Hepatocyte (in vitro differentiated cells): Measurements from ENCODE around the gene SCUBE2. TPM values are rescaled to one million over a fixed set of nuclear protein-coding genes. Genes with fewer than 3 reads are reported as not detected.

Experiments
- DNase-seq: peaks from one replicate; pipeline ENCODE4 v3.0.0-alpha.2; 2016; ENCODE audit warnings: low spot score
- H2AFZ ChIP-seq: fragments of 200-600 bp; sonication (generic); 2 replicates; pipeline ENCODE4 v1.6.0; 2016; ENCODE audit warnings: antibody characterized with exemption, mild to moderate bottlenecking
- H3K27ac ChIP-seq: fragments of 200-600 bp; sonication (generic); 2 replicates; pipeline ENCODE4 v1.5.1; 2016; ENCODE audit warnings: mild to moderate bottlenecking
- H3K27me3 ChIP-seq: fragments of 200-600 bp; sonication (generic); 2 replicates; pipeline ENCODE4 v1.6.1; 2016
- H3K36me3 ChIP-seq: fragments of 200-600 bp; sonication (generic); replicated peaks from 2 replicates; pipeline ENCODE4 v1.5.1; 2016; ENCODE audit warnings: low read depth; ENCODE audit not compliant: insufficient read depth
- H3K4me1 ChIP-seq: fragments of 200-600 bp; sonication (generic); 2 replicates; pipeline ENCODE4 v1.5.1; 2016; ENCODE audit warnings: mild to moderate bottlenecking, moderate library complexity; ENCODE audit not compliant: insufficient read depth
- H3K4me2 ChIP-seq: fragments of 200-600 bp; sonication (generic); 2 replicates; pipeline ENCODE4 v1.6.0; 2016
- H3K4me3 ChIP-seq: fragments of 200-600 bp; sonication (generic); 2 replicates; pipeline ENCODE4 v1.5.1; 2016; ENCODE audit warnings: mild to moderate bottlenecking
- H3K79me2 ChIP-seq: fragments of 200-600 bp; sonication (generic); 2 replicates; pipeline ENCODE4 v1.6.0; 2017; ENCODE audit warnings: mild to moderate bottlenecking
- H3K9me2 ChIP-seq: fragments of 200-600 bp; sonication (generic); replicated peaks from 2 replicates; pipeline ENCODE4 v1.6.0; 2017; ENCODE audit warnings: mild to moderate bottlenecking; ENCODE audit not compliant: insufficient read depth
- H3K9me3 ChIP-seq: fragments of 200-600 bp; sonication (generic); 2 replicates; pipeline ENCODE4 v1.5.1; 2016; ENCODE audit warnings: low read depth, mild to moderate bottlenecking
- H4K20me1 ChIP-seq: fragments of 200-600 bp; sonication (generic); 2 replicates; pipeline ENCODE4 v1.6.0; 2016; ENCODE audit warnings: mild to moderate bottlenecking; ENCODE audit not compliant: insufficient read depth, poor library complexity, severe bottlenecking
- EZH2 ChIP-seq: fragments of 200-600 bp; sonication (generic); IDR thresholded peaks from 2 replicates; pipeline ENCODE4 v1.6.1; 2016; ENCODE audit warnings: antibody characterized with exemption, mild to moderate bottlenecking, borderline replicate concordance
- EZH2phosphoT487 ChIP-seq: fragments of 200-600 bp; sonication (generic); IDR thresholded peaks from one replicate; pipeline ENCODE4 v1.6.1; 2018; ENCODE audit warnings: antibody characterized with exemption, mild to moderate bottlenecking, low read depth, moderate library complexity; ENCODE audit not compliant: unreplicated experiment, severe bottlenecking
- WGBS: methylation state at CpG from one replicate; pipeline ENCODE4 v1.1.6; 2016; ENCODE audit warnings: low lambda C conversion rate; ENCODE audit errors: missing lambda C conversion rate; 5-methylcytosine and 5-hydroxymethylcytosine counted together
- polyA plus RNA-seq: library from polyadenylated mRNA; unstranded; fragments of >200 nt; fragmentation: Nextera tagmentation; extraction: Ambion mirVana; gene quantifications from 2 replicates; pipeline ENCODE4 v1.2.1, GENCODE V29; 2016
- total RNA-seq: library from RNA; depleted of rRNA; stranded (reverse); fragments of >200 nt; gene quantifications from 2 replicates; pipeline ENCODE4 v1.2.3, GENCODE V29; 2014
- TF ChIP-seq, protein P1 (sequence below): fragments of 200-600 bp; sonication (generic); IDR thresholded peaks from 2 replicates; pipeline ENCODE4 v1.5.1; 2016; ENCODE audit warnings: antibody characterized with exemption, mild to moderate bottlenecking; ENCODE audit not compliant: poor library complexity

The SCUBE2 gene
- total and polyA plus RNA-seq, 2 experiments from 2014 or later = 8.6 to 8.9 TPM

DNA sequence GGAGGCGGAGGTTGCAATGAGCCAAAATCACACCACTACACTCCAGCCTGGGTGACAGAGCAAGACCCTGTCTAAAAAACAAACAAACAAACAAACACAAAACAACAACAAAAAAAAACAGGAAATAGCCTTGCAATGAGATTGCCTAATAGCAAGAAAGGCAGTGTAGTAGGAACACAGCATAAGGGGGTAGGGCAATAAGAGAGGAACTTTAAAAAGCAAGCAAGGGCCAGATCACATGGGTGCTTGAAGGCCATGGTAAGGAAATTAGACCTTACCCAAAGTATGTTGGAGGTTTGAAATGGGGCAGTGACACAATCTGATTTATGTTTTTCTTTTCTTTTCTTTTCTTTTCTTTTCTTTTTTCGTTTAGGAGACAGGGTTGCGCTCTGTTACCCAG lies 52.9 kb downstream of the SCUBE2 start:
- WGBS = 95% methylated on average over 3 of the region's 3 CpGs
- Histone ChIP-seq H3K9me2 (no peaks in the 10 kb centered on the region), H2AFZ (no peak overlapping the region), H3K9me3 (no peaks in the 10 kb centered on the region), H3K27ac (no peak overlapping the region), H3K4me2 (no peak overlapping the region), H3K79me2 (no peaks in the 10 kb centered on the region), H3K27me3 (no peaks in the 10 kb centered on the region), H3K4me3 (no peak overlapping the region), H4K20me1 (no peaks in the 10 kb centered on the region), H3K4me1 (no peaks in the 10 kb centered on the region), H3K36me3 (no peaks in the 10 kb centered on the region)
- TF ChIP-seq EZH2phosphoT487 (no peak), EZH2 (no peak)
- TF ChIP-seq, protein P1, sequence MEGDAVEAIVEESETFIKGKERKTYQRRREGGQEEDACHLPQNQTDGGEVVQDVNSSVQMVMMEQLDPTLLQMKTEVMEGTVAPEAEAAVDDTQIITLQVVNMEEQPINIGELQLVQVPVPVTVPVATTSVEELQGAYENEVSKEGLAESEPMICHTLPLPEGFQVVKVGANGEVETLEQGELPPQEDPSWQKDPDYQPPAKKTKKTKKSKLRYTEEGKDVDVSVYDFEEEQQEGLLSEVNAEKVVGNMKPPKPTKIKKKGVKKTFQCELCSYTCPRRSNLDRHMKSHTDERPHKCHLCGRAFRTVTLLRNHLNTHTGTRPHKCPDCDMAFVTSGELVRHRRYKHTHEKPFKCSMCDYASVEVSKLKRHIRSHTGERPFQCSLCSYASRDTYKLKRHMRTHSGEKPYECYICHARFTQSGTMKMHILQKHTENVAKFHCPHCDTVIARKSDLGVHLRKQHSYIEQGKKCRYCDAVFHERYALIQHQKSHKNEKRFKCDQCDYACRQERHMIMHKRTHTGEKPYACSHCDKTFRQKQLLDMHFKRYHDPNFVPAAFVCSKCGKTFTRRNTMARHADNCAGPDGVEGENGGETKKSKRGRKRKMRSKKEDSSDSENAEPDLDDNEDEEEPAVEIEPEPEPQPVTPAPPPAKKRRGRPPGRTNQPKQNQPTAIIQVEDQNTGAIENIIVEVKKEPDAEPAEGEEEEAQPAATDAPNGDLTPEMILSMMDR = no peak
- DNase-seq = no peak

DNA sequence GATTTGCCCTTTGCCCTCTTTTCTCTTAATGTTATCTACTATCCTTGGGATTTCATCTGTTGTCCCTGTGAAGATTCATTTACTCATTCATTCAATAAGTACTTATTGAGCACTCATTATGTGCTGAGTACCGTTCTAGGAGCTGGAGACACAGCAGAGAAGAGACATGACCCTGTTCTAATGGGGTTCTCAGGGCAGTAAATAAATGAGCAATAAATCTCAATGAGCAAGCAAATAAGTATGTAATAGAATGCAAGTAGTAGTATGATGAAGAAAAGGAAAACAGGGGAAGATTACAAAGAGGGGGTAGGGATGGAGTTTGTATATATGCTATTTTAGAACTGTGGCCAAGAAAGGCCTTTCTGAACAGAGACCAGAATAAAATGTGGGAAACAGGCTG lies 53.4 kb downstream of the SCUBE2 start:
- no peaks in the 10 kb centered on the region for H3K9me2 ChIP-seq
- H4K20me1 ChIP-seq = no peaks in the 10 kb centered on the region
- no peaks in the 10 kb centered on the region for H3K79me2 ChIP-seq
- no peak for DNase-seq
- 70% methylated on average over 1 of the region's 1 CpG for WGBS
- no peak overlapping the region for H2AFZ ChIP-seq
- H3K27me3 ChIP-seq = no peaks in the 10 kb centered on the region
- H3K4me3 ChIP-seq = no peak overlapping the region
- H3K9me3 ChIP-seq = no peaks in the 10 kb centered on the region
- TF ChIP-seq EZH2phosphoT487 (no peak), EZH2 (no peak)
- TF ChIP-seq, protein P1 = no peak
- no peaks in the 10 kb centered on the region for H3K36me3 ChIP-seq
- H3K4me1 ChIP-seq = no peaks in the 10 kb centered on the region
- no peak overlapping the region for H3K4me2 ChIP-seq
- H3K27ac ChIP-seq = no peak overlapping the region

DNA sequence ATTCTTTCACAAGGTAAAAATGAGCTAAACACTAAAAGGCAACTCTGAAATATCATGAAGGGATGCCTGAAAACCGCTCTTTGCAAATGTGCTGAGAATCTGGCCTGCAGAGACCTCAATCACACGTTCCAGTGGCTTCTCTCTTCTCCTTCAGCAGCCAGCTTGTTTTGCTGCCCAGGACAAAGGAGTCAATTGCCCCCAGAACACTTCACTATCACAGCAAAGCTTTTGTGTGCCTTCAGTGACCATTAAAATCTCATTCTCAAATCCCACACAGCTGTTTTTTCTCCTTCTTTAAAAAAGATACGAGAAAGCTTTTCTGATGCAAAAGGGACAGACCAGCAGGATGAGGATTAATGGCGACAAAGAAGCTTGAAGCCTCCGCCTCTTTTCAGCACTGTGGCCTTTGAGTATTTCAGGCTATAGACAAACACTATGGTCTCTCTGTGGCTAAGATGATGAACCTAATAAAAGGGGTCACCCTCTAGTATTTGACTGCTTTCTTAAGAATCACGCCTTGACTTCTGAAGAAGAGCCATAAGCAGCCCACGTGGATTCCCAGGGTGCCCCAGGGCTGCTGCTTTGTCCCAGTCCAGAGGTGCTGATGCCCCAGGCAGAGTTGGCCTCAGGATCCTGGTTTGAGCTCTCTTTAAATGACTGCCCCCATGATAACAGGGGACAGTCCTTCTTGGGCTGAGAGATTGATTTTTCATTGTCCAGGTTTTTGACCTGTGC lies 54.2 kb downstream of the SCUBE2 start:
- Histone ChIP-seq H3K4me1 (no peaks in the 10 kb centered on the region), H2AFZ (no peak overlapping the region), H3K4me2 (no peak overlapping the region), H4K20me1 (no peaks in the 10 kb centered on the region), H3K27me3 (no peaks in the 10 kb centered on the region), H3K9me3 (no peaks in the 10 kb centered on the region), H3K4me3 (no peak overlapping the region), H3K9me2 (no peaks in the 10 kb centered on the region), H3K79me2 (no peaks in the 10 kb centered on the region), H3K36me3 (no peaks in the 10 kb centered on the region), H3K27ac (no peak overlapping the region)
- DNase-seq = no peak
- TF ChIP-seq EZH2 = no peak
- 68% methylated on average over 7 of the region's 7 CpGs for WGBS

DNA sequence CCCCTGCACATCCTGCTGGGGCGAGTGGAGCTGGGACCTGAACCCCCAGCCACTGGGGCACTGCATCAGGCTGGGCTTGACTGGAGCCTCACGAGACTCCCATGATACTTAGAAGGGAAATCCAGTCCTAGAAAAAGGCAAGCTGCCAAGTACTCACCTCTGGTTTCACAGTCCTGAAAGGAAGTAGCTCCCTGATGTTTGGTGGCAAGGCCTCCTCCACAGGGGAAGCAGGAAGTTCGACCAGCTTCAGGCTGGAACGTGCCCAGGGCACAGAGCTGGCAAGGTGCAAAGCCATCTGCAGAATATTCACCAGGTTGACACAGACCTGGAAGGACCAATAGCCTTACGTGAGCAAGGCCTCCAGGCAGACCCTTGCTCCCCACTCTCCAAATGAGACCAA lies 60.8 kb downstream of the SCUBE2 start:
- Histone ChIP-seq H3K9me2 (no peaks in the 10 kb centered on the region), H3K9me3 (no peaks in the 10 kb centered on the region), H3K4me3 (no peak overlapping the region), H3K79me2 (no peaks in the 10 kb centered on the region), H3K4me1 (no peaks in the 10 kb centered on the region), H3K36me3 (no peaks in the 10 kb centered on the region), H3K4me2 (no peak overlapping the region), H4K20me1 (no peaks in the 10 kb centered on the region), H3K27me3 (no peaks in the 10 kb centered on the region), H3K27ac (no peak overlapping the region), H2AFZ (no peak overlapping the region)
- TF ChIP-seq EZH2 (no peak), EZH2phosphoT487 (no peak)
- no peak for DNase-seq
- WGBS = 93% methylated on average over 5 of the region's 5 CpGs
